ENCODE measurements around the gene FAM124B.

FAM124B gene

DNA sequence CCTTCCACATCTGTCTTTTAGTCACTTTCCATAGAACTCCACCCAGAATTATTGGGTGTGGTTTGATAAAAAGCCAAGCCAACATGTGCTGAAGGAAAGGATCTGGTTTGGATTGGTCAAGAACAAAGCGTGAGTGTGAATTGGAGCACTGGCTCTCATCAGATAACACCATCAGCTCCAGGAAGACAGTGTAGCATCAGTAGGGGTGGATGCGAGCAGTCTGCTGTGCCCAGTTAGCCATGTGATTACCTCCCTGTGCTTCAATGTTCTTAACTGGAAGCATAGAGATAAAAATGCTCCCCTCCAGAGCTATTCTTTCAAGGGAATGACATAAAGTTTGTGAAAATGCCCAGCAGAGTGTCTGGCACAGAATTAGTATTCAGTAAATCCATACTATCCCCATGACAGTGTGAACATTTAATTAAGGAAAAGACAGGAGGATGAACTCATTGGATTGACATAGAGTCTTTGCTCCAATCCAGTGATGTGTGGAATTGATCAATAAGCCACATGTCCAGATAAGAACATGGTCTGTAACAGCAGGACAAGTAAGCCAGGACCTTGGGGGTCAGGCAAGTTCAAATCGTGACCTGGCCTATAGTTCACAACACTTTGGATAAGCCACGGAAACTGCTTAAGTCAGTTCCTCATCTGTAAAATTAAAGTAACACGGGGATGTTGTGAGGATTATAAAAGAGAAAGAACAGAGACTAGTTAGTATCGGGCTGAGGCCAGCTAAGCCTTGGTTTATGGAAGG is 68.0 kb downstream of the FAM124B start:
- no peak for DNase-seq

DNA sequence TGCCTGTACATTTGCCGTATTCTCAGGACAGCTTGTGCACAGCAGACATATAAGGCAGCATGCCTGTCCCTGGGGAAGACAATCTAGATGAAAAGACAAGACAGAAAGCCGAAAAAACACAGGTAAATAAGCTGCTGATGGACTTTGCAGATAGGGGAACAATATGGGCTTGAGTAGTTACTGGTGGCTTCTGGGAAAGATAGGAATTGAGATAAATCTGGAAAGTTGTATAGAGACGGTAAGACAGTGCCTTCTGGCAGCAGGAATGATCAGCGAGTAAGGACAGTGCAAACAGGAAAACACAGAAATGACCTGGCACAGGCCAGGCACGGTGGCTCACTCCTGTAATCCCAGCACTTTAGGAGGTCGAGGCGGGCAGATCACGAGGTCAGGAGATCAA is 70.2 kb downstream of the FAM124B start:
- DNase-seq, result no peak

DNA sequence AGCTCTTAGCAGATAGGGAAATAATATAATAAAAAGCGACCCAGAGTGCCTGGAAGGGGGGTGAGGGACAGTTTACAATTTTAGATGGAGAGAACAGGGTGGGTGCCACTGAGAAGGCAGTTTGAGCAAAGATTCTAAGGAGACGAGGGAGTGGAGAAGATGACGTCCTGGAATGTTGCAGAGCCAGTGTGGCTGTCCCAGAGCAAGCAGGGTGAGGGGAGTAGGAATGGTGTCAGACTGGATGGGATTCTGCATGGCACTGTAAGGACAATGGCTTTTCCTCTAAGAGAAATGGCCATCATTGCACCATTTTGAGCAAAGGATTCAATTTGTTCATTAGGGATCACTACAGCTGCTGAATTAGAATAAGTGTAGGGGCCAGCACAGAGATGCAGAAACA is 73.1 kb downstream of the FAM124B start:
- no peak for DNase-seq

Measured in CD4-positive, alpha-beta T cell treated with Interleukin-10 for 1 hour (primary cell).